HG03460 (cell line): ENCODE data around the gene CHD6.

Source experiments
- ATAC-seq: cut with Tn5 transposase; IDR thresholded peaks from one replicate; pipeline ENCODE4 v1.9.1; 2021; ENCODE audit not compliant: unreplicated experiment

The CHD6 gene

DNA sequence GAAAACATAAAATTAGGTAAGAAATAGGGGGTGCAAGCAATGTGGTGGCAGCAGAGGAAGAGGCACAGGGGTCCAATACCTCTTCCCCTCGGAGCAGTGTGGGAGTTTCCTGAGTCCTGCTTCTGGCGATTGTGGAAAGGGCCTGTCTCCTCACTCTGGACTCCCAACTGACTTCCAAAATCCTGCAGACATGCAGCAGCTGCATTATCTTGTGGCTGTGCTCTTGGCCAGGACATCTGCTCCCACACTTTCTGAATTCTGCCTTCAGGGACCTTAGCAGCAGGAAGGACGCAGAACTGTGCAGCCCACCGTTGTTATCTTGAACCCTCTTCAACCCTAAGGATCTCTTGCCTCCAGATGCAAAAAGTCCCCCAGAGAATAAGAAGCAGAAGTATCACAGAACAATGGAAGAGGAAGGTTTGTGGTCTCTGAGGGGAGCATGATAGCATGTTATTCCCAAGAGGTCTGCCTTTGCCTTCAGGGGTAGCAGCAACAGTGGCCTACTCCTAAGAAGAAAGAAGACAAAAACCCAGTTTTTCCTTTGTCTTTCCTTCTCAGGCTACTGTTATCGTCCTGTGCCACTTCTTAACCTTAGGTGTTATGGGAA is 149.1 kb downstream of the CHD6 start:
- no peak for ATAC-seq

DNA sequence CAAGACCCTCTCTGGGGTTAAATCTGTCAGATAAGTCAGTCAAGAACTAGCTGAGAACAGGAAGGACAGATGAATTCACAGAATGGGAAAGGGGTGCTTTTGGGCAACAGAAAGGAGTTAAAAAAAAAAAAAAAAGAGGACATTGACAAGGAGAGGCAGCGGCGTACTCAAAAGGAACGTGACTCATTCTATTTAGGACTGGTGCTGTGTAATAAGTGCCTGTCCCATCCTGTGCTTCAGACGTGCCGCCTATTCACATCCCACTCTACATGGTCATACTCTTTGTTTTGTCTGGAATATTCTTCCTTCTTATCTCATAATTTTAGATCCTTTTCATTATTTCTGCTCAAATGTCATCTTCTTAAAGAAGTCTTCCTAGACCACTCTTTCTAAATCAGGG is 150.5 kb downstream of the CHD6 start:
- no peak for ATAC-seq

GRCh38 chr20:41467220-41467619 is 151.0 kb downstream of the CHD6 start:
- ATAC-seq = no peak

- no peak for ATAC-seq
Measured at GRCh38 chr20:41463567-41463966, 154.6 kb downstream of the CHD6 start.

GRCh38 chr20:41462372-41463161 is 155.6 kb downstream of the CHD6 start:
- ATAC-seq = peak; percentile 68

DNA sequence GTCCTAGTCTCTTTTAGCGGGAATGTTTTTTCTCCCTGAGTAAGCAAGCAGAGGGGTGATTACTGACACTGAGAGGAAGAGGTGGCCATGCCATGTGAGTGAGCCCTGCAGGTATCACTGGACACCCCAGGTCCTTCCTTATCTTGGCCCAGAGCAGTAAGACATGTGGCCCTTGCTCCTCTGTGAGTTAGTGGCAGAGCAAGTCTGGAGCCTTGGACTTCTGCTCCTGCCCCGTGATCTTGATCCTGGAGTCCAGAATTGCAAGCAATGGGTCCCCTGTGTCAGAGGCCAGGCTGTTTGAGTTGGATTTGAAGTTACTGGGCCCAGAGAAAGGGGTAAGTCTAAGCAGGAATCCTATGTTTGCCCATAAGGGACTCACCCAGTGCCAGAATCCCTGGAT is 159.4 kb downstream of the CHD6 start:
- no peak for ATAC-seq

DNA sequence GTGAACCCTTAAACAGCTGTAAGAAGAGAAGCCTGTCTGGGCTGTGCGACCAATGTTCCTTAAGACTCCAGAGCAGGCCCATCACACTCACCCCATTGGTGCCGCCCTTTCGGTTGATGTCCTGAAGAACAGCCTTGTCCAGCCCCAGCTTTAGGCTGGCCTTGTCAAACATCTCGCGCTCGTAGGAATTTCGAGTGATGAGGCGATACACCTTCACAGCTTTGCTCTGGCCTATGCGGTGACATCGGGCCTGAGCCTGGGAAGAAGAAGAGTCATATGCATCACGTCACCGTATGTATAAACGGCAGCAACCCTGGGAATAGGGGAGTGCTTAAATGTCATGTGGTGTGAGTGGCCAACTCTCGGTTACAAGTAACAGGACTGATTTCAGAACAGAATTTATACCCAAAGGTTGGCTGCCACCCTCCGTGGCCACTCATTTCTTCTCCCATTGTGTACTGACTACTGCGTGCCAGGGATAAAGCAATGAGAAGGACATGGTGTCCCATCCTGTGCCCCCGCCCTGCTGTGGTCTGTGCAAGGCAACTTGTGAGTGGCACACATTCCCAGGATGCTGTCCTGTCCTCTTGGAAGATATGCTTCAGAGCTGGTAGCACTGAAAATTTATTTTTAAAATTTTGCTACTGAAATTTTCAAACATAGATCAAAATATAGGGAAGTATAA is 160.9 kb downstream of the CHD6 start:
- no peak for ATAC-seq

DNA sequence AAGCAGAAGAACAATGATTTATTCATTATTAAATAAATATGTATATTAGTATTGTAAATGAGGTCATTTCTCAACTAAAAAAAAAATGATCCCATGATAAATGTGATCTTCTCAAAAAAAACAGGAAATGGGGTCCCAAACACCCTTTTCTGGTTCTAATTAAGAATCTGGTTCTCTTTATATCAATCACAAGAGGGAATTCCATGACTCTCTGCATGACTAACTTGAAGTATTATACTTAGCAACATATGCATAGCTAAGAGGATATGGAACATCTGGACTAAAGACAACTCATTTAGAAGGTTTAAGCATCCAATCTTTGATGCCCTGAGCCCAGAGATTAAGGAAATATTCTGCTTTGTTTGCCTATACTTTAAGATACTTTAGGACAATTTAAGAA is 161.8 kb downstream of the CHD6 start:
- no peak for ATAC-seq

DNA sequence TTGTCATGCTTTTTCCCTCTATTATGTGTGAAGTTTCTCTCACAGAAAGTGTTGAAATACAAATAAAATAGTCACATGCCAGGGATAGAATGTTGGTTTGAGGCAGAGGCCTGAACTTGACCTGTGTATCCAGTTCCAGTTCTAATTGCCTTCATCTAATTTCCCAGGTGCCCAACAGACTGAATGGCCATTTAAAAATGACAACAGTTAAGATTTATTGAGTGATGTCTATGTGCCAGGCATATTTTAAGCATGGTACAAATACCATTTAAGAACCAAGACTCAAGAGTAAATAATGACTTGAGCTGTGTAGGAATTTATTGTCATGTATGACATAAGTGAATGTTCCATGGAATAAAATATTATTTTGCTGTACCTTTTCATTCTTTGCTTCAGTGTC is 163.9 kb downstream of the CHD6 start:
- no peak for ATAC-seq

GRCh38 chr20:41453010-41453950 is 164.9 kb downstream of the CHD6 start:
- no peak for ATAC-seq

GRCh38 chr20:41452226-41452625 is 166.0 kb downstream of the CHD6 start:
- no peak for ATAC-seq

GRCh38 chr20:41447006-41447405 is 171.2 kb downstream of the CHD6 start:
- ATAC-seq = no peak

DNA sequence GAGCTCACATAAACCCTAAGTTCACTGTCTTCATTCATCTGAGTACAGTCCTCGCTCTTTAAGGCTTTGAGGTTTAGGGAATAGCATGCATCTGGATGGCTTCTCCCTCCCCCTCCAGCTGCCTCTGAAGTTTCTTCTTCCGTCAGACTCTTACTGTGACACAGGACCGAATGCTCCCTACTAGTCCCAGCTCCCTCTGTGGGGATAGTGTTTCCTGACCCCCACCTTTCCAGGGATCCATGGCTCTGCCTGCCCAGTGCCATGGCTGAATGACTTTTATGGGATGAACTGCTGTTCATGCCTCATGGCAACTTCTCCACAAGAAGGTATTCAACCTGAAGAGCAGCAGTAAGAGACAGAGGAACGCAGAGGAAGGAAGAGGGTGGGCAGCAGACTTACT is 171.7 kb downstream of the CHD6 start:
- ATAC-seq = no peak

GRCh38 chr20:41444821-41445220 is 173.4 kb downstream of the CHD6 start:
- no peak for ATAC-seq

DNA sequence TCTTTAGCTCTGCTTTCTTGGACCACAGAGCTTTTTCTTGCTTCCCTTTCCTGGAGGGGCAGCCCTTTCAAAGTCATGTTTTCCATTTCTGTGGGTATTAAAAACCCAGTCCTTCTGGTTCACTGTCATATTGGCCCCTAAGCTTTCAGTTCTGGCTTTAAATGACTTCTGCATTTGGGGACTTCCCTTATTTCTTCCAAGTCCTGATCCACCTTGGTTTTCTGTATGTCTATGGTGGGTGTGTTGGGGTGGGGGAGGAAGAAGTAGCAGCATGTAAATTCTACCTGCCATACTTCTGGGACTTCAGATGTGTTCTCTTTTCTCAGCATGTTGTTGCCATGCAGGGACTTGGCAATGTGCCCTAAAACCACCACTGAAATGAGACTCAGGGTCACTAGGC is 174.5 kb downstream of the CHD6 start:
- no peak for ATAC-seq

DNA sequence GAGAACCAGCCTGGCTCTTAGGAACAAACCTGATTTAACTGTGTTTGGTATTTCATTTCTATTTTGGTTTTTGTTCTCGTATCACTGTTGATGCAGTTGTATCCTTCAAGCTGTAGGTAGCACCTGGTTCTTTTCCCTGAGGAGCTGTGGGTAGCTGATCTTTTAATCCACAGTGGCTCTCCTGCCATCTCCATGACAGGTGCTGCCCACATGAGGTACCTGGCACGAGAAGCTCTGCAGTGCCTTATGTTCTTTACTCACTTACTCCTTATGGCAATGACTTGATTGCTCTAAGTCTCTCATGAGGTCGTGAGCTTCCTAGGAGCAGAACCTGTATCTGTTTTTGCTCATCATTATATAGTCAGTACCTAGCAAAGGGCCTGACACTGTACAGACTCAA is 177.3 kb downstream of the CHD6 start:
- no peak for ATAC-seq

DNA sequence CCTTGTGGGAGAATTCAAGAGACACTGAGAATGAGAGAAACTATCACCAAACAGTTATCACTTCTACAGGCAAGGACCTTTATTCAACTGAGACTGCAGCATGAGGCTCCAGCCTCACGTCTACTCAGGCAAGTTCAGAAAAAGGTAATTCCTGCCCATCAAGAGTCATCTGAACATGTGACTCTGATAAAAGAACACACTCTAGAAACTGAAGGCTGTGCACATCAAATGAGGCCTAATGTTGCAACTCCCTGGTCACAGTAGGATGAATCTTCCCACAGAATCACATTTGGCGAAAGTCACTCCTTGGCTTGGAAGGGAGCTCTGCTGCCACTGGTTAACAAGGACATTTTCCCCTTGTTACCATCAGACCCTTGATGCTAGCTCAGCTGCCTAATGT is 180.3 kb downstream of the CHD6 start:
- ATAC-seq = no peak

- ATAC-seq = no peak
Measured at GRCh38 chr20:41436679-41437078, 181.5 kb downstream of the CHD6 start.

DNA sequence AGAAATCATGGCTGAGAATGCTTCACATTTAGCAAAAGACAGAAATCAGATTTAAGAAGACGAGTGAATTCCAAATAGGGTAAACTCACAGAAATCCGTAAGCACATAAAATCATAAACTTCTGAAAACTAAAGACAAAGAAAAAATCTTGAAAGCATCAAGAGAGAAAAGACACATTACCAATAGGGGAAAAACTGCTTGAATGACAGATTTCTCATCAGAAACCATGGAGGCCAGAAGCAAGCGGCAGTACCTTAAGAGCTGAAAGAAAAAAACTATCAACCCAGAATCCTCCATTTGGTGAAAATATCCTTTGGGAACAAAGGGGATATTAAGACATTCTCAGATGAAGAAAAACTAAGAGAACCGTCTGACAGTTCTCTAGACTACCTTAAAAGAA is 185.0 kb downstream of the CHD6 start:
- no peak for ATAC-seq

DNA sequence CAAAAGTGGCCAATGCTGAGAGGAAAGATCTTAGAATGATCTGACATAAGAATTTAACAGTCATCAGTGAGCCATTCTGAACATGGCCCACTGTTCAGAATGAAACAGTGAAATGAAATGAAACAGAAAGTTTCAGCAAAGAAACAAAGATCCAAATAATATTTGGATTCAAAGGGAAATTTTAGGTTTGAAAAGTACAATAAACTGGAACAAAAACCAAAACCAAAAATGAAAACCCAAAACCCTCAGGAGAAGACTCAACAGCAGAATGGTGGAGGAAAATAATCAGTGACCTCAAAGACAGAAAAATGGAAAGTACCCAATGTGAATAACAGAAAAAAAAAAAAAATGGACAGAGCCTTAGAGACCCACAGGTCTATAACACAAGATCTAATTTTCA is 185.4 kb downstream of the CHD6 start:
- ATAC-seq = no peak

GRCh38 chr20:41428285-41428684 is 189.9 kb downstream of the CHD6 start:
- ATAC-seq = no peak
